K562 treated with DMSO at 1 percent for 4 hours (cell line): ENCODE results near the gene COQ6. TPM values are rescaled to one million over a fixed set of nuclear protein-coding genes. Genes with fewer than 3 reads are reported as not detected.

ENCODE experiments used
- total RNA-seq: library from RNA; unstranded; fragments of 300-600 nt; gene quantifications from 2 replicates; pipeline ENCODE4 v1.2.3, GENCODE V29; 2022; ENCODE audit not compliant: insufficient read depth

Gene COQ6
- 11.6 and 12.0 TPM in 2 replicates for total RNA-seq

DNA sequence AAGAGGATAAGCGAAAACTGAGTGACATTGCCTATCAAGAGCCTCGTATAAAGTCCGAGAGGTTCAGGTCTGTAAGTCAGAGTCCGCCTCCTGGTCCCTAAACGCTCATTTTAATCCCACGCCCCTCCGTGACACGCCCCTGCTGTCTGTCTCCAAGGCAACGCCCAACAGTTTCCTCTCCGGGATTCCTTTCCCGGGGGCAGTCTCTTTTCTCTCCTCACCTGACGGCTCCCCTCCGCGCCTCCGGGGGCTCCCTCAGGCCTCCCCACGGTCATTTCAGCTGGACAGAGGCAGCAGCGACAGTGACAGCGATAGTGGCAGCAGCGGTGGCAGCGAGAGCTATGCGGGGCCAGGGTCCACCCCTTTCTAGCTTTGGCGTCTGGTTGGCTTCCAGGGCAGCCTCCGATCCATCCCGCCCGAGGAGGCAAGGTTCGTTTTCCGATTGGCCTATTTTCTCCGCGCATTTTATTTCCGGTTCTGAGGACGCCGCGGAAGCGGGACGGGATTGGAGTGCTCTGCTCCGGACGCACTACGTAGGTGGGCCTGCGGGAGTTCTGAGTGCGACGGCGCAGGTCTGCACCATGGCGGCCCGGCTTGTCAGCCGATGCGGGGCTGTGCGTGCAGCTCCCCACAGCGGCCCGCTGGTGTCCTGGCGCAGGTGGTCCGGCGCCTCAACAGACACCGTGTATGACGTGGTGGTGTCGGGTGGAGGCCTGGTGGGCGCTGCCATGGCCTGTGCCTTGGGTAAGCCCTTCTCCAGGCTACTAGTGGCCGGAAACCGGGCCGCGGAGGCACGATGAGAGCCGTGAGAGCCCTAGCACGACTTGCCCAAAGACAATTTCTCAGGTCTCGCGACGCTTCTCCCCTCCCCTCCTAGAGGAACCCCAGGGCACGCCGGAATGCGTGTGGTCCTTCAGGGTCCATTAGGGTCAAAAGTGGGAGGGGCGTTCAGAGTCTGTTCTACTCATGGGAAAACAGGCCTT is at the start of gene COQ6, which contains the start of gene FAM161B:
COQ6 (plus strand) TSS at position 551 of the 983 bp plus-strand sequence; CDS start at position 582, 31 bp downstream.
FAM161B (minus strand) TSS at position 343 of the 983 bp plus-strand sequence; CDS start at position 275, 68 bp downstream.

Other genes with a start within 250 kb of the COQ6 start
- 26.6 and 27.0 TPM in 2 replicates for gene PNMA1, start 235.9 kb upstream of the COQ6 start, total RNA-seq
- 4.1 and 5.8 TPM in 2 replicates for gene PTGR2, start 98.5 kb upstream of the COQ6 start, total RNA-seq
- gene ZNF410, start 63.4 kb upstream of the COQ6 start, total RNA-seq = 21.8 and 25.1 TPM in 2 replicates
- 1.4 TPM in 2 replicates for gene FAM161B, start 208 bp upstream of the COQ6 start, total RNA-seq
- gene ENTPD5, start 69.0 kb downstream of the COQ6 start, total RNA-seq = 5.5 and 5.8 TPM in 2 replicates
- gene BBOF1, start 69.0 kb downstream of the COQ6 start, total RNA-seq = 1.5 and 3.3 TPM in 2 replicates
- 1.3 and 3.5 TPM in 2 replicates for gene ALDH6A1, start 134.2 kb downstream of the COQ6 start, total RNA-seq
- gene LIN52, start 134.7 kb downstream of the COQ6 start, total RNA-seq = 6.0 and 8.0 TPM in 2 replicates